DOHH2 (cell line): Measurements from ENCODE around the gene SLC10A6.

Experiments
- H3F3A ChIP-seq: fragments of 200-600 bp; sonication (generic), shearing (Covaris generic); 2 replicates; pipeline ENCODE4 v1.6.0; 2016; ENCODE audit warnings: antibody characterized with exemption, mild to moderate bottlenecking; ENCODE audit not compliant: control insufficient read depth, insufficient read depth
- H3K27ac ChIP-seq: fragments of 200-600 bp; sonication (generic); 2 replicates; pipeline ENCODE4 v1.5.1; 2014; ENCODE audit warnings: low read depth, mild to moderate bottlenecking, low read length, moderate library complexity
- H3K27me3 ChIP-seq: fragments of 200-600 bp; sonication (generic); 2 replicates; pipeline ENCODE4 v1.6.1; 2014; ENCODE audit warnings: mild to moderate bottlenecking, low read length, mixed read lengths; ENCODE audit not compliant: control insufficient read depth
- H3K36me3 ChIP-seq: fragments of 200-600 bp; sonication (generic); 2 replicates; pipeline ENCODE4 v1.6.1; 2014; ENCODE audit warnings: mild to moderate bottlenecking, low read length, moderate library complexity, mixed read lengths; ENCODE audit not compliant: control insufficient read depth
- H3K4me1 ChIP-seq: fragments of 200-600 bp; sonication (generic); 2 replicates; pipeline ENCODE4 v1.6.1; 2014; ENCODE audit warnings: mild to moderate bottlenecking, low read length, mixed read lengths; ENCODE audit not compliant: control insufficient read depth
- H3K4me2 ChIP-seq: fragments of 200-600 bp; sonication (generic); 2 replicates; pipeline ENCODE4 v1.6.0; 2014; ENCODE audit warnings: mild to moderate bottlenecking, low read length, moderate library complexity
- H3K4me3 ChIP-seq: fragments of 200-600 bp; sonication (generic); 2 replicates; pipeline ENCODE4 v1.5.1; 2014; ENCODE audit warnings: mild to moderate bottlenecking, low read length, mixed read lengths
- H3K79me2 ChIP-seq: fragments of 200-600 bp; sonication (generic); 2 replicates; pipeline ENCODE4 v1.6.1; 2014; ENCODE audit warnings: mild to moderate bottlenecking, low read length, mixed read lengths; ENCODE audit not compliant: control insufficient read depth
- H3K9me2 ChIP-seq: fragments of 200-600 bp; sonication (generic); replicated peaks from 2 replicates; pipeline ENCODE4 v1.6.1; 2014; ENCODE audit warnings: mild to moderate bottlenecking, low read length, mixed read lengths; ENCODE audit not compliant: control insufficient read depth
- H3K9me3 ChIP-seq: fragments of 200-600 bp; sonication (generic); 2 replicates; pipeline ENCODE4 v1.6.1; 2014; ENCODE audit warnings: antibody characterized with exemption, low read length, mixed read lengths; ENCODE audit not compliant: control insufficient read depth, insufficient read depth
- H4K20me1 ChIP-seq: fragments of 200-600 bp; sonication (generic); 2 replicates; pipeline ENCODE4 v1.6.0; 2014; ENCODE audit warnings: low read depth, mild to moderate bottlenecking, antibody characterized with exemption, low read length, moderate library complexity; ENCODE audit not compliant: control insufficient read depth, insufficient read depth
- CTCF ChIP-seq: fragments of 200-600 bp; sonication (generic); IDR thresholded peaks from one replicate; pipeline ENCODE4 v1.5.1; 2014; ENCODE audit warnings: antibody characterized with exemption, mild to moderate bottlenecking, low read depth, low read length; ENCODE audit not compliant: poor library complexity, severe bottlenecking
- EZH2phosphoT487 ChIP-seq: fragments of 200-600 bp; sonication (generic); IDR thresholded peaks from 2 replicates; pipeline ENCODE4 v1.6.1; 2017; ENCODE audit warnings: borderline replicate concordance, mild to moderate bottlenecking, antibody characterized with exemption, low read length, moderate library complexity, mixed read lengths

SLC10A6 gene

DNA sequence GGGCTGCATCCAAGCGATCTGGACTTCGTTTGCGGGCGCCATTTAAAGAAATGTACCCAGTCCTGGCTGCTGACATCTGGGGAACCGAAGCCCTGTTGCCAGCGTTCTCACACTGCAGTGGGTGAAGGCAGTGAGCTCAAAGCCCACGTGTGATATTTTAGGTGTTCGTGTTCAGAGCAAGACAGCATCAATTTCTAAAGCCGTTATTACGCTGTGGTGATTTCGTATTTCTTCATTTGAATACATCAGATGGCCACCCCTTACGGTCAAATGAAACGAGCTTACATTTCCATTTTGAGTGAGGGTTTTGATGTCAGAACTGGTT is 43.4 kb upstream of the SLC10A6 start:
- Histone ChIP-seq H3K4me3 (no peak overlapping the region), H3K36me3 (no peaks in the 10 kb centered on the region), H3K4me1 (no peaks in the 10 kb centered on the region), H3F3A (no peaks in the 10 kb centered on the region), H4K20me1 (no peaks in the 10 kb centered on the region), H3K9me2 (no peaks in the 10 kb centered on the region), H3K4me2 (no peak overlapping the region), H3K27ac (no peak overlapping the region), H3K79me2 (no peaks in the 10 kb centered on the region), H3K9me3 (no peaks in the 10 kb centered on the region), H3K27me3 (peaks cover 16% of the 10 kb centered on the region)
- TF ChIP-seq CTCF (no peak), EZH2phosphoT487 (no peak)

GRCh38 chr4:86891762-86892635 is 42.8 kb upstream of the SLC10A6 start, which contains the start of gene C4orf36:
TSS of gene C4orf36 (minus strand) at chr4:86892422. CDS start at chr4:86891520, 902 bp downstream.
- TF ChIP-seq CTCF (no peak), EZH2phosphoT487 (no peak)
- peaks cover 14% of the 10 kb centered on the region for H3K27me3 ChIP-seq
- H3K4me3 ChIP-seq = no peak within 1 kb of the TSS
- H3K27ac ChIP-seq = no peak within 1 kb of the TSS
- no peaks in the 10 kb centered on the region for H3K4me1 ChIP-seq
- no peaks in the 10 kb centered on the region for H3K79me2 ChIP-seq
- no peaks in the 10 kb centered on the region for H3K36me3 ChIP-seq
- no peaks in the 10 kb centered on the region for H3K9me3 ChIP-seq
- no peak within 1 kb of the TSS for H3K4me2 ChIP-seq
- no peaks in the 10 kb centered on the region for H3K9me2 ChIP-seq
- H3F3A ChIP-seq = no peaks in the 10 kb centered on the region
- H4K20me1 ChIP-seq = no peaks in the 10 kb centered on the region

GRCh38 chr4:86890790-86891189 is 41.6 kb upstream of the SLC10A6 start:
- Histone ChIP-seq H3K4me3 (no peak overlapping the region), H3K36me3 (no peaks in the 10 kb centered on the region), H3K4me1 (no peaks in the 10 kb centered on the region), H3K27ac (no peak overlapping the region), H4K20me1 (no peaks in the 10 kb centered on the region), H3K9me3 (no peaks in the 10 kb centered on the region), H3F3A (no peaks in the 10 kb centered on the region), H3K27me3 (peaks cover 10% of the 10 kb centered on the region), H3K79me2 (no peaks in the 10 kb centered on the region), H3K9me2 (no peaks in the 10 kb centered on the region), H3K4me2 (no peak overlapping the region)
- TF ChIP-seq EZH2phosphoT487 (no peak), CTCF (no peak)
